H54 (cell line): ENCODE results near the gene IFIT3.

Experiments
- DNase-seq: peaks from one replicate; pipeline ENCODE4 v3.0.0; 2011; ENCODE audit warnings: low spot score, mixed read lengths; ENCODE audit not compliant: insufficient read length
- FAIRE-seq: peaks from 3 replicates; lab custom pipeline; 2011; peaks lifted over from hg19 to GRCh38; lab: Jason Lieb, UNC
- POLR2A ChIP-seq: IDR thresholded peaks from 2 replicates; pipeline ENCODE4 v1.6.1; 2011; ENCODE audit warnings: low read depth, mild to moderate bottlenecking, low read length

Gene IFIT3

DNA sequence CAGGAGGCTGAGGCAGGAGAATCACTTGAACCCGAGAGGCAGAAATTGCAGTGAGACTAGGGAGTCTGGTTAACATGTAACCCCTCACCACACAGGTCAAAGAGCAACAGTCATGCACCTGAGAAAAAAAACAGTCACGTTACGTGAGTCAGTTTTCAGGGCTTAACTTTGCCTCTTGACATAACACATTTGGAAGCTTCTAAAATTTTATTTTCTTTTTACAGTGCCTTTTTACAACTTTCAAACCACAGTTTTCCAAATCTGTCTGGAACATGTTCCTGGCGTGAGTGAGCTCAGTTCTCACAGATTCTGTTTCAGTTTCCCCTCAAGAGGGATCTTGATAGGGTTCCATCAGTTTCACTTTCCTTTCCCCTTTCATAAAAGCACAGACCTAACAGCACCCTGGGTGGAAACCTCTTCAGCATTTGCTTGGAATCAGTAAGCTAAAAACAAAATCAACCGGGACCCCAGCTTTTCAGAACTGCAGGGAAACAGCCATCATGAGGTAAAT is 4.4 kb downstream of the IFIT3 start:
- FAIRE-seq (no peak), DNase-seq (no peak)
- TF ChIP-seq POLR2A = no peak

DNA sequence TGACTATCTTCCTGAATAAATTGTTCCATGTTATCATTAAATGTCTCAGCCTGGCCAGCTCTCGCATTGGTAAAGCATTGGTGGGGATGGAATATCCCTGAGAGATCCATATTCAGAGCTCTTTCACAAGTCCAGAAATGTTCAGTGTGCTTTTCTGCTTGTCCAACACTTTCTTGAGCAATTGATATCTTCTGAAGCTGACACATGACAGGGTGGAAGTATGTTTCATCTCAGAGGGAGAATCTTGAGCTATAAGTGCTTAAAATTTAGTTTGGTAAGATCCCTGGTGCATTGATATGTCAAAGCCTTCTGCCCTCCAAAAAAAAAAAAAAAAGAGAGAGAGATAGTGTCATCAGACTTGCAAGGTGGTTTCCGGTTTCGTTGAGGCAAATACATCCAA is 7.4 kb downstream of the IFIT3 start:
- DNase-seq (no peak), FAIRE-seq (no peak)
- no peak for TF ChIP-seq POLR2A

DNA sequence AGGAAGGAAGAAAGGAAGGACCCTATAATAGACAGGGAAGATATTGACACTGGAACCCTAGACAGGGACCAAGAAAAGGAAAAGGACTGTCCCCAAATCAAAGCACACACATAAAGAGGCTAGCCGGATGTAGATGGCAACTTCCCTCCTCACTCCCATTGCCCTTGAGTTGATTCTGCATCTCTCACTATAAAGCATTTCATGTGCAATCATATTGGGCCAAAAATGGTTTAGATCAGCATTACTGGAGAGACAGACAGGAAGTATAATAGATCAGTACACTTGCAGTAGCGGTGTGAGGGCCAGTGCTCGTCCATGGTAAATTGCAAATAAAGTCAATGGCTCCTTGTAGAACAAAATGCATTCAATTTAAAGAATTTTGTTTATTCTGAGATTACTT is 8.4 kb downstream of the IFIT3 start:
- FAIRE-seq = no peak
- no peak for DNase-seq
- TF ChIP-seq POLR2A = no peak

DNA sequence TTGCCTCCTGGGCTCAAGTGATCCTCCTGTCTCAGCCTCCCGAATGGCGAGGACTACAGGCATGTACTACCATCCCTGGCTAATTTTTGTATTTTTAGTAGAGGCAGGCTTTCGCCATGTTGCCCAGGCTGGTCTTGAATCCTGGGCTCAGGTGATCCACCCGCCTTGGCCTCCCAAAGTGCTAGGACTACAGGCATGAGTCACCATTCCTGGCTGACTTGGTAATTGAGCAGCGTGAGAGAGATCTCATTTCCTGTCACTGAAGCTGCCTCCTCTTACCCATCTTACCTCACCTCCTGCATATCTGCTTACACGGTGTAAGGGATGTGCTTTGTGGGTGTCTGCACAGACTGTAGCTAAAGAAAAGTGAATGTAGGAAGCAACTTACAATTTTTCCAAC is 9.7 kb downstream of the IFIT3 start:
- peak; percentile 75 for FAIRE-seq
- no peak for DNase-seq
- TF ChIP-seq POLR2A = no peak

DNA sequence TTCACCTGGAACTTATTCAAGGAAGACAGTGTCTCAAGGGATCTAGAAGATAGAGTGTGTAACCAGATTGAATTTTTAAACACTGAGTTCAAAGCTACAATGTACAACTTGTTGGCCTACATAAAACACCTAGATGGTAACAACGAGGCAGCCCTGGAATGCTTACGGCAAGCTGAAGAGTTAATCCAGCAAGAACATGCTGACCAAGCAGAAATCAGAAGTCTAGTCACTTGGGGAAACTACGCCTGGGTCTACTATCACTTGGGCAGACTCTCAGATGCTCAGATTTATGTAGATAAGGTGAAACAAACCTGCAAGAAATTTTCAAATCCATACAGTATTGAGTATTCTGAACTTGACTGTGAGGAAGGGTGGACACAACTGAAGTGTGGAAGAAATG is 10.9 kb downstream of the IFIT3 start:
- DNase-seq (no peak), FAIRE-seq (no peak)
- no peak for TF ChIP-seq POLR2A

DNA sequence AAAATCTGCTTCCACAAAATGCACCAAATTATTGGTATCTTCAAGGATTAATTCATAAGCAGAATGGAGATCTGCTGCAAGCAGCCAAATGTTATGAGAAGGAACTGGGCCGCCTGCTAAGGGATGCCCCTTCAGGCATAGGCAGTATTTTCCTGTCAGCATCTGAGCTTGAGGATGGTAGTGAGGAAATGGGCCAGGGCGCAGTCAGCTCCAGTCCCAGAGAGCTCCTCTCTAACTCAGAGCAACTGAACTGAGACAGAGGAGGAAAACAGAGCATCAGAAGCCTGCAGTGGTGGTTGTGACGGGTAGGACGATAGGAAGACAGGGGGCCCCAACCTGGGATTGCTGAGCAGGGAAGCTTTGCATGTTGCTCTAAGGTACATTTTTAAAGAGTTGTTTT is 12.1 kb downstream of the IFIT3 start:
- FAIRE-seq (no peak), DNase-seq (no peak)
- TF ChIP-seq POLR2A = no peak

DNA sequence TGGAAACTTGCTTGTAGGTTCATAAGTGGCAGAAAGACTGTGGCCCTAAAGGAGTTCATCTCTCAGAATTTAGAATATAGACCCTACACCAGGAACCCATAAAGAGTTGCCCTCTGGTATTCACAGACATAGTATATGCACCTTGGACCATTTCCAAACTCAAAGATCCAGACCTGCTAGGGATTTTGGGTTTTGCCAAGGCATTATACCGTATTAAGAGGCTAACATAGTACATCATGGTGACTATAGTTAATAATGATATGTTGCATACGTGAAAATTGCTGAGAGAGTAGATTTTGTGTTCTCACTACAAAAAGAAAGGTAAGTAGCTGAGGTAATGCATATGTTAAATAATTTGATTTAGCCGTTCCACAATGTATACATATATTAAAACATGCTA is 13.9 kb downstream of the IFIT3 start:
- DNase-seq = no peak
- FAIRE-seq = no peak
- no peak for TF ChIP-seq POLR2A

DNA sequence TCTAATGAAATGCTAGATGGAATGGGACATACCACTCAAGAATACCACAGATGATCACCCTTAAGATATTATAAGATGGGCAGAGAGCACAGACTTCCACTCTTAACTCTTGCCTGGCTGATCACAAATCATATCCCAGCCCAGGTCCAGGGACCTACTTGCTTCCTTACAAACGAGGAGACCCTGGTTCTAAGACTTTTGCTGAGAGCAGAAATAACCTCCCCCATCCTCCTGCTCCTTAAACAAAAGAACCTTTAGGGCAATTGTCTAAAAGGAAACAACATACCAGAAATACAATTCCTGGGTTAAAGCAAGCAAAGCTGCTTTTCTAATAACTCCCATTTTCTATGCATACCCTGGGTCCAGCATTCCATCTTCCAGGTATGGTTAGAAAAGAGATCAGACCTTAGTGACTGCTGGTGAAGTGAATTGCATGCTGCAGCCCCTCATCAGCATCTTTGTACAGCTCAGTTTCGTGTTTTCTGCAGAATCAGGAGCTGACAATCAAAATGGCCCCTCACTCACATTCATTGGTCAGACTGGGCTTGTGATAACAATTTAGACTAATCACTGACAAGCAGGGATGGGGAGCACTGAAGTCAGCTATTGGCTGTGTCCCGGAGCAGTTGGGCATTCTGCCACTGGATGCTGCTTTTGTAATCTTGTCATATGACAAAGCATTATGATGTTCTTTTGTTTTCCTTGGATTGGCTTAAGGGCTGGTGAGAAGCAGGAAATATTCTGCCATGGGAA is 14.6 kb downstream of the IFIT3 start:
- DNase-seq (no peak), FAIRE-seq (peak; percentile 89)
- no peak for TF ChIP-seq POLR2A

DNA sequence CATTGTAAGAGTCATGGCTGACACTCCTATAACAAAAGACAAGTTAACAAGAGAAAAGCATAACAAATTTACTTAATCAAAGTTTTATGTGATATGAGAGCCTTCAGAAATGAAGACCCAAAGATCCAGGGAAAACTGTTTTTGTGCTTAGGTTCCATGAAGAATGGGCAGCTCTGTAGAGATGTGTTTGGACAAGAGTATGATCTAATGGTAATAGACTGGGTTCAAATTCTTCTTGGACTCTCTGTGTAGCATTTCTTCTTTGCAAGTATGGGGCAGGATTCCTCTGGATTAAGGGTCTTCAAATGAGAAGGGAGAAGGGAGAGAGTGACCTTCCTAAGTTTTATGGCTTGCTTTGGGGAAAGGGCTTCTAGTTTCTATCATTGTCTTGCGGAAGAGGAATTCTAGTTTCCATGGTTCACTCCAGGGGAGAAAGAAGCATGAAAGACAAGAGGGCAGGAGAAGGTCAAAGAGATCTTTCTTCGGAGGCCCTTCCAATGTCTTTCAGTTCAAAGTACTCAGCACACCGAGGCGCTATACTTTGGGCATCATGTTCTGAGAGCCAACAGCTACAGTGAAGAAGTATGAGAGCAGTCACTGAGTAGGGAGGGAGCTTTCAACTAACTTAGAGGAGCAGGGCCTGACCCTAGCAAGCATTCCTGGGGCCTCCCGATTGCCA is 15.4 kb downstream of the IFIT3 start:
- FAIRE-seq = peak; percentile 30
- DNase-seq = no peak
- TF ChIP-seq POLR2A = no peak

DNA sequence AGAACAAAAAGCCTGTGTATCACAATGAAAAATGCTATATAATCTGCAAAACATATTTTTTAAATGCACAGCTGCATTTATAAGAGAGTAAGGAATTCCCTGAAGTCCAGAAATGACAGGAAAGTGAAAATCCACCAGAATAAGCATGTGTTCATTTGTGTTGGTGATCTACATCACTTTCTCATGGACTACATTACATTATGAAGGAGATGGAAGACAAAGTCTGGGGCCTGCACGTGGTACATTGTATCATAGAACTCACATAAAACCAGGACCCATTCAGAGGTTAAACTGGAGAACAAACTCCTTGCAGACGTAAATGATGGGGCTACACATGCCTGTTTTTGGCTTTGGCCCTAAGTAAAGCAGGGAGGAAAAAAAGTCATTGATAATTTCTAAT is 16.4 kb downstream of the IFIT3 start:
- TF ChIP-seq POLR2A = no peak
- FAIRE-seq (no peak), DNase-seq (no peak)

DNA sequence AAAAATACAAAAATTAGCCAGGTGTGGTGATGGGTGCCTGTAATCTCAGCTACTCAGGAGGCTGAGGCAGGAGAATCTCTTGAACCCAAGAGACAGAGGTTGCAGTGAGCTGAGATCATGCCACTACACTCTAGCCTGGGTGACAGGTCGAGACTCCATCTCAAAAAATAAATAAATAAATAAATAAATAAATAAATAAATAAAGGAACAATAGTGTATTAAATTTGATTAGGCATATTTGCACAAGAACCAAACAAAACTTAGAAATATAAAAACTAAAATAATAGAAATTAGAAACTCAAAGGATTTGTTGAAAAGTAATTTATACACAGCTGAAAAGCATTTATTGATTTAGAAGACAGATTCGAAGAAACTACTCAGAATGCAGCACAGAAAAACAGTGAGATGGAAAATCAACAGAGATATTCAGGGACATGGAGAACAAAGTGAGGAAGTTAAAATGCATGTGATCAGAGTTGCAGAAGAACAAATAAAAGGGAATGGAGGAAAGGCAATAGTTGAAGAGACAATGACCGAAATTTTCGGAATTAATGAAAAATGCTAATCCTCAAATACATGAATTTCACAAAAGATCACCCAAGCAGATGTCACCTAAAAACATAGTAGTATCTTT is 17.7 kb downstream of the IFIT3 start:
- DNase-seq (no peak), FAIRE-seq (no peak)
- no peak for TF ChIP-seq POLR2A

DNA sequence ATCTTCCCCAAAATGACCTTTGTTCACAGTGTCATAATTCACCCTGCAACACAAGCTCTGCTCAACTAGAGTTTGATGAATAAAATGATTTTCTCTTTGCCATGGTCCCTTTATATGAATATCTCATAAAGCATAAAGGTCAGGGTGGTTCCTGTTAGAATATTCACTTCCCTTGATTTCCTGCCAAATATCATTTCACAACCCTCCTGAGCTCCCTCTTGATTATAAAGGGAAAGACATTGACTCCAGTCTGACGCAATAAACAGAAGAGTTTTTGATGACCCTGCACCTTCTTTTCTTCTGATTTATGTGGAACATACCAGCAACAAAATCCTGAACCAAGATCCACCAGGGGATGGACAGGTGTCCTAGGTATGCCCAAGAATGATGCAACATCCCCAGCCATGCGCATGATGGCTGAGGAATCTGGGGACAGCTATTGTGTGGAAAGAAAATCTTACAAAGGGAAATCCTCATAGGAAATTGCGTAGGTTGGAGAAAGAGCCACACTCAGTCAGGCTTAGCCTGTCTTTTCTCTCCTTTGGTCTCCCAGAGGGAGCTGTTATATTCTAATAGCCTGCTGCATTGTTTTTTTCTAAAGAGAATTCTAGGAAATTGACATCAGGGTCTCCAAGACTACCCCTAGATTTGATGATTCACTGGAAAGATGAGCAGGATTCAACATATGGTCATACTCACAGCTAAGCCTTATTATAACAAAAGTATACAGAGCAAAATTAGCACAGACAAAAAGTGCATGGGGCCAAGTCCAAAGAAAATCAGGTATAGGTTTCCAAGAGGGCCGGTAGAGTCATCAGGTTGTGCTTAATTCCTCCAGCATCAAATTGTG is 18.8 kb downstream of the IFIT3 start:
- FAIRE-seq (no peak), DNase-seq (no peak)
- TF ChIP-seq POLR2A = no peak

DNA sequence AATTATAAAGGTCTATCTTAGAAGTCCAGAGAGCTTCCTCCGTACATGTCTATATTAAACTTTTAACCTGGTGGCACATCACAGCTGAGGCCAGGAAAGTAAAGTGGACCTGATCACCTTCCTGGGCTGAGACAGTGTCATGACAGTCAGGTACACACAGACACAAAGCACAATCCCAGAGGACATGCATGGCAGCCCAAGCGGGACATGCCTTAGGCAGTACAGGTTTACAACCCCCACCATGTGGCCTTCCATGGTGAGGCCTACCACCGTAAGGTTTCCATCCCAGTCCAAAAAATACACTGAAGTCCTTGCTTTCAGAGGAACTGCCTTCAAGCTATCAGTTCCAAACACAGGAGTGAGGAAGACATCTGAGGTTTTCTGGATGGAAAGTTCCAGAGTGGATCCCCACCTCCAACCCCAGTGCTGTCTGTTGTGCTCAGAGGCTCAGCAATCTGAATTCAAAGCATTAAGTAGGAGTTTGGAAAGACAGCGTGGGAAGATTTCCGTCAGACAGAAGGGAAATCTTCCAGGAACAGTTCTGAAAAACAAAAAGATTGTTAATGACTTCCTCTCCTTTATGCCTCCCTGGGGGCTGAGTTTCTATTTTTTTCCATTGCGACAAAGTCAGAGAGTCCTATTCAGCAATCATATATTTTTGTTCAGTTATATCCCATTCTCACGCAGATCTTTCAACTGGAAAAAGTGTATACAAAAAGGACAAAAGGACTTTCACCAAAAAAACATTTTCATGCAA is 20.1 kb downstream of the IFIT3 start:
- FAIRE-seq (no peak), DNase-seq (no peak)
- TF ChIP-seq POLR2A = no peak

DNA sequence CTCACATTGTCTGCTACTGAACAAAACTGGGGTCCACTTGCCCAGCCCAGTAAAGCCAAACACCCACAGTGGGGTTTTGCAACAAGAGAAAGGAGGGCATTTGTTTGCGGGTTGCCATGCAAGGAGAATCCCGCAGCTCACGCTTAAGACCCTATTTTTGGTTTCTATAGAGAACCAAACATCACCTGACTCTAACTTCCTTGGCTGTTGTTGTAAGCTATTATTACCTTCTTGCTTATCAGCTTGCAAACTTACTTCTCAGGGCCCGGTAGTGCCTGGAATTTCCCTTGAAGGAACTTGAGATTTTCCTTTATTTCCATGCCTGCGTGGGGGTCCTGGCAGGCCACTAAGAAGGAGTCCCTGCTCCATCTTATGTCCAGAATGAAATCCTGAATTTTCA is 20.7 kb downstream of the IFIT3 start:
- no peak for TF ChIP-seq POLR2A

More for the DNA sequence above, 20.7 kb downstream of the IFIT3 start:
- FAIRE-seq = no peak
- no peak for DNase-seq
